ENCODE measurements around the gene PDE4B.
"Not testable (repeated sequence)": the region's sequence is repeated elsewhere in the genome, so short reads cannot be mapped to it uniquely, and the experiment has no call there.

PDE4B gene

GRCh38 chr1:66394603-66395002 lies 601.9 kb downstream of the PDE4B start:
- no peak for DNase-seq (ENCODE audit: low spot score)

GRCh38 chr1:66395202-66396061 lies 602.7 kb downstream of the PDE4B start:
- DNase-seq (ENCODE audit: low spot score): no peak

DNA sequence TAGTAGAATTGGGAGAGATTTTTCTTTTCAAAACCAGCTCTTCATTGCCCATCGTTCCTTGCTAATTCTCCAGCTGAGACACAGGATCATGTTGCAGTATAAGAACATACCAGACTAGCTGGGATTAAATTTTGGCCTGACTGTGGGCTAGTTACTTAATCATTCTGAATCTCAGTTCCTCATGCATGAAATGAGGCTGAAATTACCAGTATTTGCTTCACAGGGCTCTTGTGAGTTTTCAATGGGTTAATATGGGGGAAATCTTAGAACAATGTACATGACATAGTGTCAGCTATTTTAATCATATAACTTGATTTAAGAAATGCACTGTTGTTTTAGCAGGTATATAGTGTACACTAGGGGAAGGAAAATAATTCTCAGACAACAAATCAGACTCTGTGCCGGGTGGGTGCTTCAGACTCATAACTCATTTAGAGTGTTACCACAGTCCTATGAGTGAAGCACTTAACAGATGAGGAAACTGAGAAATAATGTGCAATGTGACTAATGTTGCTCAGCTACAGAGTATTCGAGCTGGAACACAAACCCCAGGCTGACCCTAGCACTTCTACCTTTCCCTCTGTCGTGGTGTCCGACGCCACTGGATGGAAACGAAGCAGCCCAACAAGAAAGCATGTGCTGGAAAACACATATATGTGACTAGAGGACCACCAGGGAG lies 603.7 kb downstream of the PDE4B start:
- DNase-seq (ENCODE audit: low spot score): no peak

- no peak for DNase-seq (ENCODE audit: low spot score)
Observed at GRCh38 chr1:66397192-66397591, 604.5 kb downstream of the PDE4B start.

- DNase-seq (ENCODE audit: low spot score): no peak
Observed at GRCh38 chr1:66399888-66400529, 607.3 kb downstream of the PDE4B start.

- no peak for DNase-seq (ENCODE audit: low spot score)
Observed at GRCh38 chr1:66400660-66401059, 608.0 kb downstream of the PDE4B start.

GRCh38 chr1:66401244-66401643 lies 608.5 kb downstream of the PDE4B start:
- DNase-seq (ENCODE audit: low spot score): no peak

DNA sequence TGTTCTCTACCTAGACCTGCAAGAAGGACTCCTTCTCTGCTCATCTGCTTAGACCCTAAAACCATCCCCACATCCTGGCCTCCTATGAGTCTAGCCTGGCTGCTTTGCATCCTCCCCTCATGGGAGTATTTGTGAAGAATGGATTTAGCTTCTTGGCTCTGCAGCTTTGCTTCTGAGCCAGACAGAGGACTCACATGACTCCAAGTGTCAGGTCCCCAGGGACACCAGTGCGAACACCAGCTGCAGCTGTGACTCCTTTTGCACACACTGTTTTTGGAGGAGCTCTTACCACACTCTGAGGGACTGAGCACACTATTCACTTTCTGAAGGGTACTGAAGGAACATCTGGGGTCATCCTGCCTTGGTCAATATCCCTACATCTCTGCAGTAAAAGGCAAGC lies 609.5 kb downstream of the PDE4B start:
- DNase-seq (ENCODE audit: low spot score): no peak

DNA sequence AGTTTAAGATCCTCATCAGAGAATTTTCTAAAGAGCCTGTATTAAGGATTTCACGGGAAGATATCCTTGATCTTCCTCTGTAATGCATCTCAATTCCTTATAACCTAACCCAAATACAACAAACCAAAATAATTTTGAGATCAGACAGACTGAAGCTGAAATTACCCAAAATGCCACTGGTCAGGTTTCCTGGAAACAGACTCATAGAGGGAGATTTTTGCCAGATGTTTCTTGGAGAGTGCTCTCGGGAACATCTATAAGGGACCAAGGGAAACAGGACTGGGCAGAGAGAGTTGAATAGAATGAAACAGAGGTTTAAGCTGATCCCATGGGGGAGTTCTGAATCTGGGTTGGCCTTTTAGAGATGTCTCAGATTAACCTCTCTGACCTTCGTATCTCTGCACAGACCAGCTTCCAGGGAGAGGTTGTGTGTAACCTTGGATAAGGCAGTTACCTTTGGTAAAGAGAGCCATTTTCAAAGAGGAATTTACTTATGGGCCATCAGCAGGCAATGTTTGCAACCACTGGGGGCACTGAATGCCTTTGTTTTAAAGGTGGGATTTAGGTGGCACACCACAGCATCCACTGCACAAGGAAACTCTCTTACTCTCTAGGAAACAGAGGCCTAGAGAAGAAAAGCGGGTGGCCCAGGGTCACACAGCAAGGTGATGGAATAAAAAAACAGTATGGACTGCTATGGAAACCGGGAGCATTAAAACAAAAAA lies 610.5 kb downstream of the PDE4B start:
- no peak for DNase-seq (ENCODE audit: low spot score)

DNA sequence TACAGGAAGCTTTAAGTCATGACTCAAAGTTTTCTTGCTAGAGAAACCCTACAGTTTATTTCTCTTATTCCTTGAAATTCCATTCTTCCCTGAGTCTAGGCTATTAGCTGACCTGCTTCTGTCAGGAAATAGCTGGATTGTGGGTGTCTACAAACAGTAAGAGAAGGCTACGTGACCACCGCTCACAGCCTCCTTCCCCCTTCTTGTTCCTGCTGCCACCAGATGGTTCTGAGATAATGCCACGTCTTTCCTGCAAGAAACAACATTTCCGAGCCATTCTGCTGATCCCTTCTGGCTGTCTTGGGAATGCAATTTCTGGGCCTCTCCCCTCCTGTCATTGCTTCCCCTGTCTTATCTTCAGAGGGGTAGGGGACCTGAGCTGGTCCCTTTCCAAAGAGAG lies 612.4 kb downstream of the PDE4B start:
- DNase-seq (ENCODE audit: low spot score): no peak

DNA sequence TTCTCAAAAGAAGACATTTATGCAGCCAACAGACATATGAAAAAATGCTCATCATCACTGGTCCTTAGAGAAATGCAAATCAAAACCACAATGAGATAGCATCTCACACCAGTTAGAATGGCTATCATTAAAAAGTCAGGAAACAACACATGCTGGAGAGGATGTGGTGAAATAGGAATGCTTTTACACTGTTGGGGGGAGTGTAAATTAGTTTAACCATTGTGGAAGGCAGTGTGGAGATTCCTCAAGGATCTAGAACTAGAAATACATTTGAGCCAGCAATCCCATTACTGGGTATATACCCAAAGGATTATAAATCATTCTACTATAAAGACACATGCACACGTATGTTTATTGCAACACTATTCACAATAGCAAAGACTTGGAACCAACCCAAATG lies 618.8 kb downstream of the PDE4B start:
- not testable (repeated sequence) for DNase-seq (ENCODE audit: low spot score)

GRCh38 chr1:66412704-66413103 lies 620.0 kb downstream of the PDE4B start:
- DNase-seq (ENCODE audit: low spot score): no peak

GRCh38 chr1:66413136-66413837 lies 620.6 kb downstream of the PDE4B start:
- no peak for DNase-seq (ENCODE audit: low spot score)

- no peak for DNase-seq (ENCODE audit: low spot score)
Observed at GRCh38 chr1:66413838-66414175, 621.1 kb downstream of the PDE4B start.

DNA sequence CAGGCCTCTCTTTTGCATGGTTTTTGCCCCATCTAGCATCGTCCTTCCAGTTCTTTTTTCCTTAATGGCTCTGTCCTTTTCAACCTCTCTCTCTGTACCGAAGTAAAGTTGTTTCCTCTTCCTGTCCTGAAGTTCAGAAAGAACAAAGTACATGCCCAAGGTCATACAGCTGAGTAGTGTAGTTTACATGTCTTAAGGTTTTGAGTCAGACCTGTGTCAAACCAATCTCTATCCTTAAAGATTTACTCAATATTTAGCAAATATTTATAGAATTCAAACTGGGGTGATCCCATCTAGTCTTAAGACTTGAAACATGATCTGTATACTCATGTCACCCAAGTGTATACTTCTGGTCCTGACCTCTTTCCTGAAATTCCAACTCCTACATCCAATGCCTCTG lies 622.6 kb downstream of the PDE4B start:
- no peak for DNase-seq (ENCODE audit: low spot score)

DNA sequence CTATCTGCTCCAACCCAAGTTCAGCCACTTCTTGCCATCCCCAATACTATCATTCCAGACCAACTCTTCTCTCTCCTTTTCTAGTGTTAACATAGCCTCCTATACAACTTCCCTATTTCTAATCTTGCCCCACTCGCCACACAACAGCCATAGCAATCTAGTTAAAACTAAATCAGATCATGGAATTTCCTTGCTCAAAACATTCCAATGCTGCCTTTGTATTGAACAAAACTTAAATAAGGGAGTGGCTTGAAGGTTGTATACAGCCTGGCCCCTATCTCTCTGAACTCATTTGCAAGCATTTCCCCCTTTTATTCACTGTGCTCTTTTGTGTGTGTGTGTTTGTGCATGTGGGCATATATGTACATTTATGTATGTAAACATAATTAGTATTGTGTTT lies 623.2 kb downstream of the PDE4B start:
- no peak for DNase-seq (ENCODE audit: low spot score)

- no peak for DNase-seq (ENCODE audit: low spot score)
Observed at GRCh38 chr1:66416295-66416694, 623.6 kb downstream of the PDE4B start.

DNA sequence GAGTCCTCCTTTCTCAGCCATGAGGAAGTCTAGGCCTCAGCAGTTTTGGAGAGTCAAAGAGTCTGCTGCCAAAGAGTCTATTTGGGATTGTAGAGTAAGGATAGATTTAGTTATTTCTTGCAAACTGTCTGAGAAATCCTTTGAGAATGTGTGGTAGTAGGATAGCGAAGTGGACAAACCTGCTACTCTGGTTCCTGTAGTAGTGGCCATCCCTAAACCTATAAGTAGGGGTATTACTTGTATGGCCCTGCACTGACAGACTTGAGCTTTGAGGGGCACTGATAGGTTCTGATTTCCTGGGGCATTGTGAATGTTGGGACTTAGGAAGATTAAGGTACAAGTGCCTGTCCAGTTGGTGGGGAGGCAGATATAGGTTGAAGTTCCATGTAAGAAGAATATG lies 625.3 kb downstream of the PDE4B start:
- DNase-seq (ENCODE audit: low spot score): no peak

DNA sequence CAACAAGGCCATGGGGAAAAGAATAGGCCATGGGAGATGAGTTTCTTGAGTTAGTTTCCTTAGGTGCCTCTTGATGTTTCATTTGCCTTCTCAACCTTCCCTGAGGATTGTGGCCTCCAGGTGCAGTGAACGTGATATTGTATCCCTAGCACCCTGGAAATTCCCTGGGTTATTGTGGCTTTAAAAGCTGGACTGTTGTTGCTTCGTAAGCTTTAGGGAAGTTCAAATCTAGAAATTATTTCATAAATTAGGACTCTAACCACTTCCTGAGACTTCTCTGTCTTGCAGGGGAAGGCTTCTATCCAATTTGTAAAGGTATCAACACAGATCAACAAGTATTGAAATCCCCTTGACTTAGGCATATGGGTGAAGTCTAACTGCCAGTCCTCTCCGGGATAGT lies 627.5 kb downstream of the PDE4B start:
- DNase-seq (ENCODE audit: low spot score): not testable (repeated sequence)

DNA sequence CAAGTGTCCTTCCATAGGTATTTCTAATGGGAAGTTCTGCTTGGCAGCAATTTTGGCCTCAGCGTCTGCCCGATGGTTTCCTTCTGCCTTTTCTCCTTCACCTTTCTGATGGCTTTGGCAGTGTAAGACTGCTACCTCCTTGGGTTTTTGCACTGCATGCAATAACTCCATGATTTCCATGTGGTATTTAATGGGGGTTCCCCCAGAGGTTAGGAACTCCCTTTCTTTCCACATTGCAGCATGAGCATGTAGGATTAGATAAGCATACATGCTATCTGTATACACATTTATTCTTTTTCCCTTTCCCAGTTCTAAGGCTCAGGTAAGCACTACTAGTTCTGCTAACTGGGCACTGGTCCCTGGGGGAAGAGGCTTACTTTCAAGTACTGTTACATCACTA lies 628.2 kb downstream of the PDE4B start:
- DNase-seq (ENCODE audit: low spot score): not testable (repeated sequence)

DNA sequence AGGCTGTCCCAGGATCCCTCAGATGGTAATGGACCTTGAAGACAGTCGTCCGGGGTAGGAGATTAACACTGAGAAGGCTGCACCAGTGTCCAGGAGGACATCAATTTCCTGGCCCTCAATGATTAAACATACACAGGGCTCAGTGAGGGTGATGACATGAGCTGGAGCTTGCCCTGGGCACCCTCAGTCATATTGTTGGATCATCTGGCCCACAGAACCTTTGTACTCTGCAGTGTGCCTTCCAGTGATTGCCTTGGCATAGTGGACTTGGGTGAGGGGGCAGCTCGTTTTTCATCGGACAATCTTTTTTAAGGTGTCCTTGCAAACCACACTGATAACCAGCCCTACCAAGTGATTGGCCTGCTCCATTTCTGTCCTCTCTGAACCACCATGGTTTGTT lies 630.1 kb downstream of the PDE4B start:
- DNase-seq (ENCODE audit: low spot score): no peak
